NCI-H2196 (cell line): Measurements from ENCODE around the gene KIF13A.
"Not testable (repeated sequence)": the region's sequence is repeated elsewhere in the genome, so short reads cannot be mapped to it uniquely, and the experiment has no call there.

Source experiments
- DNase-seq: peaks from one replicate; lab custom pipeline; 2025; ENCODE audit not compliant: unreplicated experiment; lab: John Stamatoyannopoulos, UW

The KIF13A gene

DNA sequence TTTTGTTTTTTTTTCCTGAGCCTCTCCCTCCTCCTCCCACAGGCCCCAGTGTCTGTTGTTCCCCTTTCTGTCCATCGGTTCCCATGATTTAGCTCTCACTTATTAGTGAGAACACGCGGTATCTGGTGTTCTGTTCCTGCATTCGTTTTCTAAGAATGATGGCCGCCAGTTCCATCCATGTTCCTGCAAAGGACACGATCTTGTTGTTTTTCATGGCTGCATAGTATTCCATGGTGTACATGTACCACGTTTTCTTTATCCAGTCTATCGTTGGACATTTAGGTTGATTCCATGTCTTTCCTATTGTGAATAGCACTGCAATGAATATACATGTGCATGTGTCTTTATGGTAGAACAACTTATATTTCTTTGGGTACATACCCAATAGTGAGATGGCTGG is 175.1 kb downstream of the KIF13A start:
- no peak for DNase-seq

DNA sequence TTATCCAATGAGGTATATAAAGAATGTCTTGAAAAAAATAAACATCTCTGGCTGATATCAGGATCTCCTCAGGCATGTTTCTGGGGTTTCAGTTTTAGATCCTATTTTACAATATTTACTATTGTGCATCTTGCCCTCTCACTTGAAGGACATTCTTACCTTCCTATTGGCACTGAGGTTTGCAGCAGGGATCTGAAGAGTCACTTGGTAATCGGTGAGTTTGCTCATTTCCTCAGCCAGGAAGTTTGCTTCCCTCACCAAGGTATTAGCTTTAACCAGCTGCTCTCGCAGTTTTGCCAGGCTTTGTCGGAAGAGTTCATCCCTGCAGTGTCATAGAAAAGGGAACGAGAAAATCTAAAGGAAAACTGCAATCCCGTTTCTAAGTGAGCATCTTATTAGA is 178.8 kb downstream of the KIF13A start:
- DNase-seq = no peak

DNA sequence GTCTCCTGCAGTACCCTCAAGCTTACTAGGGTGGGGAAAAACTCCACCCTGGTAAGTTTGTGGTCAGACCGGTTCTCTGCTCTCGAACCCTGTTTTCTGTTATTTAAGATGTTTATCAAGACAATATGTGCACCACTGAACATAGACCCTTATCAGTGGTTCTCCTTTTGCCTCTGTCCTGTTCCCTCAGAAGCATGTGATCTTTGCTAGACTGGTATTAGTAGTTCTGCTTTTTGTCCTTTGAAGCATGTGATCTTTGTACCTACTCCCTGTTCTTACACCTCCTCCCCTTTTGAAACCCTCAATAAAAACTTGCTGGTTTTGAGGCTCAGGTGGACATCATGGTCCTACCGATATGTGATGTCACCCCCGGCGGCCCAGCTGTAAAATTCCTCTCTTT is 180.0 kb downstream of the KIF13A start:
- DNase-seq = not testable (repeated sequence)

DNA sequence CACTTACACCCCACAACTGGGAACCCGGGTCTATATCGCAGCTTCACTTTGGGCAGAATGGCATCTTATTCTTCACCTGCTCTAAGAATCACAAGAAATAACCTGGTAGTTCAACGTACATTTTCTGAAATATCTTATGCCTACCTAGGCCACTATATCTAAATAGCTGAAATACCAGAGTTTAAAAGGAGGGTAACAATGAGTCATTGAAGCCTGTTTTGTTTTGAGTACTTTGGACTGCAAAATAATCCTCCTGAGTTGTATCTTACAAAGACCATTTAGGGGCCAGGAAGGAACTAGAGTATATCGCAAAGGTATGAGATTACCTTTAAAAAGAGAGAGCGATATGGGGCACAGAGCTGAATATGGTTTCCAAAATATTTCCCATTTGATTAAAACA is 184.0 kb downstream of the KIF13A start:
- no peak for DNase-seq

DNA sequence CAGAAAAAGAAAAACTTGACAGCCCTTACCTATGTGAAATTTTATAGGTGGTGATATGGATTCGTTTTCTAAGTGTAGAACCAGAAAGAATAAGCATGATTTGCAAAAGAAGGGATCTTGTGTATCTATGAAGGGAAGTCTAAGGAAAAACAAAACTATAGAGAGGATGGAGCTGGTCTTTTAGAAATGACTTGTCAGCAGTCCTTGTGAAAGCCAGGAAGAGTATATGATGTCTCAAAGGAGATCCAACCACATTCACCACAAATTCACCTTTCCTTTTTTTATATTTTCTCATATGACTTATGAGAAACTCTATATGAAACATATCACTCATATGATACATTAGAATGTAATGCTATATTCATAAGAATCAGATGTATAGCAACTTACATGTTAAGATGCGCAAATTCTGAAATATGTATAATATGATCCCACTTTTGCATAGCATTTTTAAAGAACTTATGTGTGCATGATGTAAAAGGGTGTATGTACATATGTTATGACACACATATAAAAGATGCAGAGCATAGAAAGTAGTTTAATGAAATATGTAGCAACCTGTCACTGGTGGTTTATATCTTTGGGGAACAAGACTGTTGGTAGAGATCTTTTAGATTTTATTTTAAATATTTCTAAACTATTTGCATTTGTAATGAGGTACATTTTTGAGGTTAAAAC is 188.8 kb downstream of the KIF13A start:
- no peak for DNase-seq

DNA sequence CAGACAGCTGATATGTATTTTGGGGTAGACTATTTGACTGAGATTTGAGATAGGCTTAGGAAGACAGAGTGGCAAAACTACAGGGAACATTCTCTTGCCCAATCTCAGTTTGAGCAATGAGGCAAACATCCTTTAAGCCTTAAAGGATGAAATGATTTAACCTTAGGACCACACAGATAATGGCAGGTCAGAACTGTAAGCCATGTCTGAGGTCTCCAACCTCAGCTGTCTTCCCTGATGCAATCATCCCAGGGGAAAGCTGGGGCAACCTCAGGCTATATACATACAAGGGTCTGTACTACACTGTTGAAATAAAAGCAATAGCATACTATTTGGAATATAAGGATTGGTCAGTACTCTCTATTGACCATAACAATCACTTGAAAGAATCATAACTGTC is 196.9 kb downstream of the KIF13A start:
- no peak for DNase-seq

DNA sequence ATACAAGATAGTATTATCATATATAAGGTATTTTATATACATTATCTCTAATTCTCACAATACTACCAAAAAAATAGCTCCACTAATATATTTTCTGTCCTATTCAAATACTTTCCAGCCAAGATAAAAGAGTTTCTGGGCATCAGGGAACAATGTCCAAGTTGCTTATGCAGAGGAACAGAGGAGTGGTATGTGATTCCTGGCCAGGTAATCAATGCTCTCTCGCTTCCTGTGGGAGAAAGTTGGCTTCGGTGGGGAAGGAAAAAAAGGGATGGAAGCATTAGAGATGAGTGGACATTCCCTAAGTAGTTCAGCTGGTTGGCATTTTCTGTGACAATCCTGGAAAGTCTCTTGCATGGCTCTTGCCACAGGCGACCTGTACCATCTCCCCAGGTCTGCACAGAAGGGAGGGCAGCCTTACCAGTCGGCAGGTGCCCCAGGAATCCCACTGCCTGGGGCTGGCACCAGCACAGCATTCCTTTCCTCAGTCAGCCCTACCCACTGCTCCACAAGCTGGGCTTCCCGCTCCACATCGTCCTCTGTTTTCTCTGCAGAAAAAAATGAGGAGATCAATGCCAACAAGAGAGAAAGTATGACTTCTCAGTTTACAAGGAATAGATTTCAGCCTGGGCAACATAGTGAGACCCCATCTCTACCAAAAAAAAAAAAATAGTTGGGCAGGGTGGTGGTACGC is 202.2 kb downstream of the KIF13A start:
- DNase-seq = no peak

DNA sequence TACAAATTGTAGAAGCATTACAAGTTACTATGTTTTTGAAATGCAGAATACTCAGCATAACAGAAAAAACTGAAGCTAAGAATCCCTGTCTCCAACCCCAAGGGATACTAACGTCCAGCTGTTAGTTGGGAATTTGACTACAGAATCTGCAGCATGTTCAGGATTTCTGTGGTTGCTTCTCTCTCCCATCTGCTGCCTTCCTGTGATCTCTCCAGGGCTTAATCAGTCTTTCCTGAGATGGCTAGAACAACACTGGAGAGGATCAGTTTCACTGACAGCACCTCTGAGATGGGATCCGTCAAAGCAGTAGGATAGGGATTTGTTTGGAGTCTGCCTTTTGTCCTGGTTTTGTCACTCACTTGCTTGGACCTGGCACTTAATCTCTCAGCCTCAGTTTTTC is 207.4 kb downstream of the KIF13A start:
- DNase-seq = no peak

DNA sequence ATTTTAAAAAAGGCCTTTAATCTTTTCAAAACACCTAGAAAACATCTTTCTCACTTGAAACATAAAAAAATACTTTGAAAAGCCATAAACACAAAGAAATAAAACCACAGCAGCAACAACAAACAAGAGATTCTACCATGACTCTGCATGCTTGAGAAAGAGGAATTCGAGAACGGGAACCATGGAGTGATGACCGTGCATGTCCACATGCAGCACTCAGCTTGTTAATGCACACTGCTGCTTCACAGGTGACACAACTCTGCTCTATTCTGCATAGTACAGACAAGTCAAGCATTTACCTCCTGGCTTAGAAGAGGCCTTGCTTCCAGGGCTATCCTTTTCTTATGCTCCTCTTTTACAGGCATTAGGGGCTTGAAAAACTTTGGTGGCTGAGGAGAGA is 215.8 kb downstream of the KIF13A start:
- DNase-seq = no peak

DNA sequence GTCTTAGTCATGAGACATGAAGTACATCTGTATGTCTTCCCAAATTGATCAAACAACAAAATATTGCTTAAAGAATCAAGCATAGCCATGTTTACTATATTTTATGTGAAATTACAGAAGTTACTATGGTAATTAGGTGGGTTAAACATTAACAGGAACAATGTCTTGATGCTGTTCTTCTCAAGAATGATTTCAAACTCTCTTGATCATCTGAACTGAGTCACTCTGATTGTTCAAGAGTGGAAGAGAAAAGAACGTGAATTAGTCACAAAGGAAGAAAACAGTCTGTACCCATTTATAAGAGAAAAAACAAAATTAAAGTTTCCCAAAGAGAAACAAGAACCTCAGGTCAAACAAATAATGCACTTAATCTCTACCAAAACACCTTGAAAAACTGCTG is 218.6 kb downstream of the KIF13A start:
- no peak for DNase-seq

DNA sequence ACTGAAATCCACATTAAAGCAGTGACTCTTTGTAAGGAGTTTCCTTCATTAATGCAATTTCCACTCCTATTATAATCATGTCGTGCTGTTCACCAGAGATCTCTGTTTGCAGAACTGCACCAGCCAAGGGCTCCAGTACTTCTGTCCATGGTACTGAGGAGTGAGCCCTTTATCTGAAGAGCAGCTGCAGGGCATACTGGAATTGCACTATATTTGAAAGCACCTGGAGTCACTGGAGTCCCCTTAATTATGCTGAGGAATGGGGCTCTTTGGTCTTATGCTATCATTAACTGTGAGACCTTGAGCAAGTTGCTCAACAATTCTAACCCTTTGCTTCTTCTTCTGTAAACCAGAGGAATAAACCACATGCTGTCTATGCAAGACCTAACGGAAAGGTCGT is 219.0 kb downstream of the KIF13A start:
- no peak for DNase-seq

DNA sequence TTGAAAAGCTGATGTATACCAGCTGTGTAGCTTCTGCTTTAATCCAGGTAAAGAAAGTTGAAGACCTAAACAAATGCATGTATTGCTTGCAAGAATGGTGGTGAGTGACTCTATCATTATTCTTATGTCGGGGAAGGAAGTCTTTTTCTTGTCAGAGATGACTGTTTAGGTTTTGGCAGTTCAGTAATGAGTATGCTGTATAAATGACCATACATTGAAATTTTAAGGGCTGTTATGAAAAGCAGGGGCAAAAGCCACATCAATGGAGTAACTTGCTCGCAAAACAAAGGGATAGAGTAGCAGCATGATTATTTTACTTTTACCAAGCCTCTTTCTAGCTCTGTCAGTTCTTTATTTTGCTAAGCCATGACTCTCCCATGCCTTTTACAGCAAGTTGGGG is 224.8 kb downstream of the KIF13A start:
- no peak for DNase-seq

DNA sequence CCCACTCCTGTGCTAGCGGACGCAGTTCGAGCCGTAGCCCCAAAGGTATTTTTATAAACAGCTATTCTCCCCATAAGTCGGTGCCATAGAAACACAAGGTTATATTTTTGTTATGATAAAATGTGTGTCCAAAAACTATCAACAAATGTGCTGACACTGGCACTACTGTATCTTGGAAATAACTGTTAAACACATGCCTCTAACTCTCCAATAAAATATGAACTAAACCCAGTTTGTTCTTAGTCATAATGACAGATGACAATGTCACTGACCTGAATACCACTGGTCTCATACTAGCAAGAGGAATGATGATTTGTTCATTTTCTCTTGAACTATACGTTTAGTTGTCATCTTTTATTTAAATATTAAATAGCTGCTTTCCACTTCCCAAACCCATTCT is 229.3 kb downstream of the KIF13A start:
- DNase-seq = no peak

DNA sequence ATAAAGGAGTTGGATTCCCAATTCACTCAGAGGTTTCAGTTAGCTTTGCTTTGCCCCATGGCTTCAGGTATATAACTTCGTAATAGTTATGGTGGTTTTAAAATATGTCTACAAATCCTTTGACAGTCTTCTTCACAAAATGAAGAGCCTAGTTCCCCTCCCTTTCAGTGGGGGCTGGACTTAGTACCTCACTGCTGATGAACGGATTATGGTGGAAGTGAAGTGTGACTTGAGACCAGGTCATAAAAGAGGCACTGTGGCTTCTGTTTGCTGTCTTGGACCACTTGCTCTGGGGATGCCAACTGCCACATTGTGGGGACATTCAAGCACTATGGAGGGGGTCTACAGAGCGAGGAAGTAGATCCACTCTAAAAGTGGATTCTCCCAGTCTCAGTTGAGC is 233.2 kb downstream of the KIF13A start:
- no peak for DNase-seq

DNA sequence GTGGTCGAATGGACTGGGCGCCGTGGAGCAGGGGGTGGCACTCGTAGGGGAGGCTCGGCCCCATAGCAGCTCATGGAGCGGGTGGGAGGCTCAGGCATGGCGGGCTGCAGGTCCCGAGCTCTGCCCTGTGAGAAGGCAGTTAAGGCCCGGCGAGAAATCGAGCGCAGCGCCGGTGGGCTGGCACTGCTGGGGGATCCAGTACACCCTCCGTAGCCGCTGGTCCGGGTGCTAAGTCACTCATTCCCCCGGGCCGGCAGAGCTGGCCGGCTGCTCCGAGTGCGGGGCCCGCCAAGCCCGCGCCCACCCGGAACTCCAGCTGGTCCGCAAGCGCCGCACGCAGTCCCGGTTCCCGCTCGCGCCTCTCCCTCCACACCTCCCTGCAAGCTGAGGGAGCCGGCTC is 242.1 kb downstream of the KIF13A start:
- DNase-seq = not testable (repeated sequence)

DNA sequence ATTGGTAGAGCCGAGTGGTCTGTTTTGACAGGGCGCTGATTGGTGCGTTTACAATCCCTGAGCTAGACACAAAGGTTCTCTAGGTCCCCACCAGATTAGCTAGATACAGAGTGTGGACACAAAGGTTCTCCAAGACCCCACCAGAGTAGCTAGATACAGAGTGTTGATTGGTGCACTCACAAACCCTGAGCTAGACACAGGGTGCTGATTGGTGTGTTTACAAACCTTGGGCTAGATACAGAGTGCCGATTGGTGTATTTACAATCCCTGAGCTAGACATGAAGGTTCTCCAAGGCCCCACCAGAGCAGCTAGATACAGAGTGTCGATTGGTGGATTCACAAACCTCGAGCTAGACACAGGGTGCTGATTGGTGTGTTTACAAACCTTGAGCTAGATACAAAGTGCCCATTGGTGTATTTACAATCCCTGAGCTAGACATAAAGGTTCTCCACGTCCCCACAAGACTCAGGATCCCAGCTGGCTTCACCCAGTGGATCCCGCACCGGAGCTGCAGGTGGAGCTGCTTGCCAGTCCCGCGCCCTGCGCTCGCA is 242.6 kb downstream of the KIF13A start:
- DNase-seq = not testable (repeated sequence)

DNA sequence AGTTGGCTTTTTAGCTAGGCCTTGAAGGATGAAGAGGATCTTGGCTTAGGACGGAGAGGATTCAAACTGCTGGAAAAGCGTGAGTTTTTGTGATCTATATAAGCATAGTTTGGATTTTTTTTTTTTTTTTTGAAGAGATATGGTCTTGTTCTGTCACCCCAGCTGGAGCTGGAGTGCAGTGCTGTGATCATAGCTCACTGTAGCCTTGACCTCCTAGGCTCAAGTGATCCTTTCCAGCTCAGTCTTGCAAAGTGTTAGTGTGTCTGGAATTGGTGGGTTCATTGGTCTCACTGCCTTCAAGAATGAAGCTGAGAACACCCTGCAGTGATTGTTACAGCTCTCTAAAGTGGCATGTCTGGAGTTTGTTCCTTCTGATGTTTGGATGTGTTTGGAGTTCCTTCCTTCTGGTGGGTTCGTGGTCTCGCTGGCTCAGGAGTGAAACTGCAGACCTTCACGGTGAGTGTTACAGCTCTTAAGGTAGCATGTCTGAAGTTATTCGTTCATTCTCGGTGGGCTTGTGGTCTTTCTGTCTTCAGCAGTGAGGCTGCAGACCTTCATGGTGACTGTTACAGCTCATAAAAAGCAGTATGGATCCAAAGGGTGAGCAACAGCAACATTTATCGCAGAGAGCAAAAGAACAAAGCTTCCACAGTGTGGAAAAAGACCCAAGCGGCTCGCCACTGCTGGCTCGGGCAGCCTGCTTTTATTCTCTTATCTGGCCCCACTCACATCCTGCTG is 243.2 kb downstream of the KIF13A start:
- DNase-seq = no peak

DNA sequence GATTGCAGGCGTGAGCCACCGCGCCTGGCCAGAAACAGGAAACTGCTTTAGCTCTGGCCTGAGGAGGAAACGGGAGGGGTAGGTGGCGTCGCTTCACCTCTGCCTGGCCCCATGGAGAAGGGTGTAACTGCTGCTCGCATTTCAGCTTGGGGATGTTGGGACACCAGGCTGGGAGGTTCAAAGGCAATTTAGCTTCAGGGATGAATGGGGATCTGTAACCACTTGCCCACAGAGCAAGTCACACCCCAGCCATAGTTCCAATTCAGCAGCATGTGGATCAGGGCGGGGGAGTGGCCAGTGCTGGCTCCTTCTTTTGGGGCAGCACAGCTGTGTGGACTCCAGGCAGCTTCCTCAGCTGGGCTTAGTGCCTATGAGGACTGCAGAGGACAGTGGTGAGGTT is 245.9 kb downstream of the KIF13A start:
- no peak for DNase-seq

DNA sequence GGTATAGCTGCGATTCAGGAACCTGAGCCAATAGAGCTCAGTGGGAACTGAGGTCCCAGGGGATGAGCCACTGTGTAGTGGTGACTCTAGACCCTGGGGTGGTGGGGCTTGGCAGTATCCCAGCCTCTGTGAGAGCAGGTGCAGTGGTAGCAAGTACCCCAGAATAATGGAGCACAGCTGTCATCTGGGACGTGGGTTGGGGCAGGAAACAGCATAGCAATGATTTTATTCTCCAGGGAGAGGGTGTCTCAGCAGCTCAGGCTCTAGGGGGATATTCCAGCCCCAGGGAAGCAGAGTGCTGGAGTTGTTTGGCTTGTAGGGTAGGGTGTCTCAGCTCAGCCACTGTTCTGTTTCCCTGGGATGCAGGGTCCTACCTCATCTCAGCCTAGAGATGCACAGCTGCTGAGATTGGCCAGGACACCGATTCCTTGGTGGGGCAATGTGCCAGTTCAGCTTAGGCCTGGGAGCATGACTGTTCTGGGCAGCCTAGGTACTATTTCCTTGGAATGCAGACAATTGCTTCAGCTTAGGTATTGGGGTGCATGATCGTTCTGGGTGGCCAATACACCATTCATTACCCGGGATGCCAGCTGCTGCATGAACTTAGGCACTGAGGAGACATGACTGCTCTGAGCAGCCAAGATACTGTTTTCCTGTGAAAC is 246.7 kb downstream of the KIF13A start:
- no peak for DNase-seq

DNA sequence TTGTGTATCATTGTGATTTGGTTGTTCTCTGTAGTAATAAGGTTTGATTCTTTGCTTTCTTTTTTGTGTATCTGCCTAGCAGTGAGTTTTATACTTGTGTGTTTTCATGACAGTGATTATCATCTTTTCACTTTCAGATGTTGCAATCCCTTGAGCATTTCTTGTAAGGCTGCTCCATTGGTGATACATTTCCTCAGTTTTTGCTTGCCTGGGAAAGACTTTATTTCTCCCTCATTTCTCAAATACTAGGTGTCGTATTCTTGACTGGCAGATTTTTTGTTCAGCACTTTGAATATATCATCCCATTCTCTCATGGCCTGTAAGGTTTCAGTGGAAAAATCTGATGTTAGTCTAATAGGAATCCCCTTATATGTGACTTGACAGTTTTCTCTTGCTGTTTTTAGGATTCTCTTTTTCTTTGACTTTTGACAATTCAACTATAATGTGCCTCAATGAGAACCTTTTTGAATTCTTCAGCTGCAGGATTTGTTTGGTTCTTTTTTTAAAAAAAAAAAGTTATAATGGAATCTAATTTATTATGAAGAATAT is 249.7 kb downstream of the KIF13A start:
- DNase-seq = no peak

DNA sequence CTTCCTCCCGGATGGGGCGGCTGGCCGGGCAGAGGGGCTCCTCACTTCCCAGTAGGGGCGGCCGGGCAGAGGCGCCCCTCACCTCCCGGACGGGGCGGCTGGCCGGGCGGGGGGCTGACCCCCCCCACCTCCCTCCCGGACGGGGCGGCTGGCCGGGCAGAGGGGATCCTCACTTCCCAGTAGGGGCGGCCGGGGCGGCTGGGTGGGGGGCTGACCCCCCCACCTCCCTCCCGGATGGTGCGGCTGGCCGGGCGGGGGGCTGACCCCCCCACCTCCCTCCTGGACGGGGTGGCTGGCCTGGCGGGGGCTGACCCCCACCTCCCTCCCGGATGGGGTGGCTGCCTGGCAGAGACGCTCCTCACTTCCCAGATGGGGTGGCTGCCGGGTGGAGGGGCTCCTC is 252.1 kb downstream of the KIF13A start:
- not testable (repeated sequence) for DNase-seq
